ENCODE measurements around the gene EMC9.

DNA sequence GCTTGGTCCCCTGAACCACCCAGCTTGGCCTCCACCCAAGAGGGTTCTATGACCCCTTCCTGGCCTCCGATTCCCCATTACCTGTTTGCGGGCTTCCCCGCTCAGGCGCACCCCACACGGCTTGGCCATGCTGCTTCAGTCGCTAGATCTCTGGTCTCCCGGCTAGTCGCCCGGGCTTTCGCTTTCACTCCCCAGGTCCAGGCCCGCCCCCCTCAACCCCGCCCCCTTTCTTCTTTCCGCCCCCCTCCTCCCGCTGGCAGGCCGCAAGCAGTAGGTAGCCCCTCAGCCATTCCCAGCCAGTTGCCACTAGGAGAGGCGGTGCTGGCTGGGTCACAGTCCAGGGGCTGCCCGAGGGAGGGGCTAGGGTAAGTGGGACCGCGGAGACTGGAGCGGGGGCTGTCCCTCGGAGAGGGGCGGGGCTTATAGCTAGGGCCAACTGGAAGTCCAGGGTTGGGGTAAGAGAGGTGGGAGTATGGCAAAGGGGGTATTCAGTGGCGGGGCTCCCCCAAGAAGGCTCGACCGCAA is 5.1 kb upstream of the EMC9 start, which contains the start of gene PSME2:
- TF ChIP-seq TAF1 (conservative IDR thresholded peaks at IDR 0.05) (no peak), YY1 (IDR thresholded peaks at IDR 0.05) (no peak), HNF4G (IDR thresholded peaks at IDR 0.05) (peak; percentile 67), RAD21 (IDR thresholded peaks at IDR 0.05) (peak in 1 of 2 donors; percentile 11), RXRA (IDR thresholded peaks at IDR 0.05) (peak; percentile 38 to 63), GABPA (IDR thresholded peaks at IDR 0.05 in 1 of 2, conservative IDR thresholded peaks at IDR 0.05 in 1 of 2) (no peak), JUND (IDR thresholded peaks at IDR 0.05) (peak in 1 of 2 donors; percentile 53), EGR1 (IDR thresholded peaks at IDR 0.05; ENCODE audit: low read depth in 2 of 2) (no peak), SP1 (IDR thresholded peaks at IDR 0.05) (peak; percentile 59)
- TF ChIP-seq, protein P1, sequence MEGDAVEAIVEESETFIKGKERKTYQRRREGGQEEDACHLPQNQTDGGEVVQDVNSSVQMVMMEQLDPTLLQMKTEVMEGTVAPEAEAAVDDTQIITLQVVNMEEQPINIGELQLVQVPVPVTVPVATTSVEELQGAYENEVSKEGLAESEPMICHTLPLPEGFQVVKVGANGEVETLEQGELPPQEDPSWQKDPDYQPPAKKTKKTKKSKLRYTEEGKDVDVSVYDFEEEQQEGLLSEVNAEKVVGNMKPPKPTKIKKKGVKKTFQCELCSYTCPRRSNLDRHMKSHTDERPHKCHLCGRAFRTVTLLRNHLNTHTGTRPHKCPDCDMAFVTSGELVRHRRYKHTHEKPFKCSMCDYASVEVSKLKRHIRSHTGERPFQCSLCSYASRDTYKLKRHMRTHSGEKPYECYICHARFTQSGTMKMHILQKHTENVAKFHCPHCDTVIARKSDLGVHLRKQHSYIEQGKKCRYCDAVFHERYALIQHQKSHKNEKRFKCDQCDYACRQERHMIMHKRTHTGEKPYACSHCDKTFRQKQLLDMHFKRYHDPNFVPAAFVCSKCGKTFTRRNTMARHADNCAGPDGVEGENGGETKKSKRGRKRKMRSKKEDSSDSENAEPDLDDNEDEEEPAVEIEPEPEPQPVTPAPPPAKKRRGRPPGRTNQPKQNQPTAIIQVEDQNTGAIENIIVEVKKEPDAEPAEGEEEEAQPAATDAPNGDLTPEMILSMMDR (IDR thresholded peaks at IDR 0.05; ENCODE audit: low read depth, low read length, missing input control), result no peak
- TF ChIP-seq, protein P2, sequence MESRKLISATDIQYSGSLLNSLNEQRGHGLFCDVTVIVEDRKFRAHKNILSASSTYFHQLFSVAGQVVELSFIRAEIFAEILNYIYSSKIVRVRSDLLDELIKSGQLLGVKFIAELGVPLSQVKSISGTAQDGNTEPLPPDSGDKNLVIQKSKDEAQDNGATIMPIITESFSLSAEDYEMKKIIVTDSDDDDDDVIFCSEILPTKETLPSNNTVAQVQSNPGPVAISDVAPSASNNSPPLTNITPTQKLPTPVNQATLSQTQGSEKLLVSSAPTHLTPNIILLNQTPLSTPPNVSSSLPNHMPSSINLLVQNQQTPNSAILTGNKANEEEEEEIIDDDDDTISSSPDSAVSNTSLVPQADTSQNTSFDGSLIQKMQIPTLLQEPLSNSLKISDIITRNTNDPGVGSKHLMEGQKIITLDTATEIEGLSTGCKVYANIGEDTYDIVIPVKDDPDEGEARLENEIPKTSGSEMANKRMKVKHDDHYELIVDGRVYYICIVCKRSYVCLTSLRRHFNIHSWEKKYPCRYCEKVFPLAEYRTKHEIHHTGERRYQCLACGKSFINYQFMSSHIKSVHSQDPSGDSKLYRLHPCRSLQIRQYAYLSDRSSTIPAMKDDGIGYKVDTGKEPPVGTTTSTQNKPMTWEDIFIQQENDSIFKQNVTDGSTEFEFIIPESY (IDR thresholded peaks at IDR 0.05), result no peak
- TF ChIP-seq, protein P3, sequence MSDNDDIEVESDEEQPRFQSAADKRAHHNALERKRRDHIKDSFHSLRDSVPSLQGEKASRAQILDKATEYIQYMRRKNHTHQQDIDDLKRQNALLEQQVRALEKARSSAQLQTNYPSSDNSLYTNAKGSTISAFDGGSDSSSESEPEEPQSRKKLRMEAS (IDR thresholded peaks at IDR 0.05), result no peak

Data from liver (tissue), 3 donors.